Endothelial cell of hepatic sinusoid (primary cell): Measurements from ENCODE around the gene VSTM4.

Experiments used
- in situ Hi-C: cut with HindIII; loops from 2 replicates; pipeline ENCODE4 v1.10.0; 2017; ENCODE audit warnings: low sequenced_read_pairs

The VSTM4 gene

GRCh38 chr10:49144058-49144720 lies 28.9 kb upstream of the VSTM4 start:
- in situ Hi-C loops = no loop called here

GRCh38 chr10:49143249-49143648 lies 27.9 kb upstream of the VSTM4 start:
- in situ Hi-C loops = no loop called here

GRCh38 chr10:49141541-49142332 lies 26.4 kb upstream of the VSTM4 start:
- in situ Hi-C loops = no loop called here

GRCh38 chr10:49140304-49141177 lies 25.2 kb upstream of the VSTM4 start:
- in situ Hi-C loops = no loop called here

- in situ Hi-C loops = no loop called here
Observed at GRCh38 chr10:49139846-49140195, 24.5 kb upstream of the VSTM4 start.

- in situ Hi-C loops = no loop called here
Observed at GRCh38 chr10:49139028-49139845, 23.9 kb upstream of the VSTM4 start.

GRCh38 chr10:49138361-49138891 lies 23.1 kb upstream of the VSTM4 start:
- in situ Hi-C loops = no loop called here

GRCh38 chr10:49136525-49136924 lies 21.2 kb upstream of the VSTM4 start:
- in situ Hi-C loops = no loop called here

GRCh38 chr10:49135575-49136313 lies 20.4 kb upstream of the VSTM4 start:
- in situ Hi-C loops = no loop called here

- in situ Hi-C loops = no loop called here
Observed at GRCh38 chr10:49134327-49134726, 19.0 kb upstream of the VSTM4 start.

GRCh38 chr10:49133706-49134248 lies 18.5 kb upstream of the VSTM4 start, which contains the start of gene FAM170B:
Gene FAM170B (minus strand): TSS chr10:49134021. CDS start chr10:49133918, 103 bp downstream.
- in situ Hi-C loops = no loop called here

- in situ Hi-C loops = no loop called here
Observed at GRCh38 chr10:49132362-49132737, 17.0 kb upstream of the VSTM4 start.

GRCh38 chr10:49131507-49132361 lies 16.4 kb upstream of the VSTM4 start:
- in situ Hi-C loops = no loop called here

- in situ Hi-C loops = no loop called here
Observed at GRCh38 chr10:49129376-49129775, 14.1 kb upstream of the VSTM4 start.

- in situ Hi-C loops = no loop called here
Observed at GRCh38 chr10:49128854-49129253, 13.5 kb upstream of the VSTM4 start.

GRCh38 chr10:49123981-49124950 lies 8.9 kb upstream of the VSTM4 start:
- in situ Hi-C loops = no loop called here

- in situ Hi-C loops = no loop called here
Observed at GRCh38 chr10:49120911-49121310, 5.6 kb upstream of the VSTM4 start.
